Body of pancreas (tissue), 4 donors: ENCODE data around the gene TTLL5.

Experiments used
- POLR2A ChIP-seq, 3 donors: fragments of 450-650 bp; IDR thresholded peaks; one replicate each; pipeline ENCODE4 v1.6.1; 2016; ENCODE audit warnings: antibody characterized with exemption in 3 of 3, mild to moderate bottlenecking in 2 of 3
- TF ChIP-seq, protein P1 (sequence below), 7 experiments: fragments of 450-650 bp in 4 of 7; fragments of 200-600 bp in 3 of 7; sonication (generic) in 3 of 7; IDR thresholded peaks; one replicate each; pipeline ENCODE4 v1.5.1; 2016 to 2019; ENCODE audit warnings: antibody characterized with exemption in 7 of 7

GRCh38 chr14:75793806-75794205, 132.8 kb downstream of the TTLL5 start:
- no peak for TF ChIP-seq POLR2A (IDR thresholded peaks at IDR 0.05)
- TF ChIP-seq, protein P1, sequence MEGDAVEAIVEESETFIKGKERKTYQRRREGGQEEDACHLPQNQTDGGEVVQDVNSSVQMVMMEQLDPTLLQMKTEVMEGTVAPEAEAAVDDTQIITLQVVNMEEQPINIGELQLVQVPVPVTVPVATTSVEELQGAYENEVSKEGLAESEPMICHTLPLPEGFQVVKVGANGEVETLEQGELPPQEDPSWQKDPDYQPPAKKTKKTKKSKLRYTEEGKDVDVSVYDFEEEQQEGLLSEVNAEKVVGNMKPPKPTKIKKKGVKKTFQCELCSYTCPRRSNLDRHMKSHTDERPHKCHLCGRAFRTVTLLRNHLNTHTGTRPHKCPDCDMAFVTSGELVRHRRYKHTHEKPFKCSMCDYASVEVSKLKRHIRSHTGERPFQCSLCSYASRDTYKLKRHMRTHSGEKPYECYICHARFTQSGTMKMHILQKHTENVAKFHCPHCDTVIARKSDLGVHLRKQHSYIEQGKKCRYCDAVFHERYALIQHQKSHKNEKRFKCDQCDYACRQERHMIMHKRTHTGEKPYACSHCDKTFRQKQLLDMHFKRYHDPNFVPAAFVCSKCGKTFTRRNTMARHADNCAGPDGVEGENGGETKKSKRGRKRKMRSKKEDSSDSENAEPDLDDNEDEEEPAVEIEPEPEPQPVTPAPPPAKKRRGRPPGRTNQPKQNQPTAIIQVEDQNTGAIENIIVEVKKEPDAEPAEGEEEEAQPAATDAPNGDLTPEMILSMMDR (IDR thresholded peaks at IDR 0.05): peak in 3 of 7 experiments; percentile 5 to 23 (median 23)
